ENCODE data around the gene QSOX2. TPM values are rescaled to one million over a fixed set of nuclear protein-coding genes. Genes with fewer than 3 reads are reported as not detected.

Gene QSOX2
- total RNA-seq, 6 experiments from 2014 or later, result 20.1 to 24.9 (median 21.9) TPM

DNA sequence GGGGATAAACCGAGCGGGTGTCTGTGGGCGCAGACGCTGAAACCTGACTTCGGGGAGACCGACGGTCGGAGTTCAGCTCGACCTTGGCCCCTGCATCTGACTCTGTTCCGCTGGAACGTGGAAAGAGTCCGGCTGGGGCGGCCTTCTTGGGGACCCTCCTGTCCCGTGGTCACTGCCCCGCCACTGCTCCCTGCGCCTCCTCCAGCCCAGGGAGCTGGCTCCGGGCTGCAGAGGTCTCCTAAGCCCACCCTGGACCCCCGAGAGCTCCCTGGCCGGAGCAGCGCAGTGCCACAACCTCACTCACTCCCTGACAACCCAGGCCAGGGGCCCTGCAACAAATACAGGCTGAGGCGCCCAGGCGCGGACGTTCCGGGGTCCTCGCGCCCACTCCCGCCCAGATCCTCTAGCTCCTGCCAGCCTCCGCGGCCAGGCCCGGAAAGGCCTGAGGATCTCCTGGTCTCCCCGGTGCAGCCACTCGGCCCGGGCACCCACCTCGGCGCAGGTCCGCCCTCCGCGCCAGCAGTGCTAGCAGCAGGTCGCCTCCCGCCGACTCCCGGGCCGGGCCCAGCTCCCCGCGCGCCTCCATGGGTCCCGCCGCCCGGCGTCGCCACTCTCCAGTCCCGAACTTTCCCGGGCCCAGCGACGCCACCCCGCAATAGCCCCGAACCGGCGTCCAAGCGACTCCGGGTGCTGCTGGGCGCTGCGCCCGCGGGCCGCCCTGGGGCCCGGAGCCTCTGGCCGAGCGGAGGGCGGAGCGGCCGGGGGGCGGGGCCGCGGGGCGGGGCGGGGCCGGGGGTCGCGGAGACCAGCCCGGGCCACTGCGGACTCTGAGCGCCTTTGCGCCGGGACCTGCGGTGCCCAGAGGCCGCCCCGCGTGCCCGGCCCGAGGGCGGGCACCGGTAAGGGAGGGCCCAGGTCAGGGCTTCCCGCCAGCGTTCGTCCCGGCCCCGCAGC, 42.9 kb downstream of the QSOX2 start:
- Mint-ChIP-seq H3K27ac (no peak overlapping the region), H3K36me3 (ENCODE audit: low read depth) (0 out of 2 replicates have a peak, but pooled peaks cover 5% of the 10 kb centered on the region), H3K4me3 (no peak overlapping the region), H3K27me3 (ENCODE audit: insufficient read depth) (peaks cover 29% of the 10 kb centered on the region), H3K4me1 (ENCODE audit: low read depth) (no peaks in the 10 kb centered on the region), H3K9me3 (no peaks in the 10 kb centered on the region)
- TF ChIP-seq, protein P1, sequence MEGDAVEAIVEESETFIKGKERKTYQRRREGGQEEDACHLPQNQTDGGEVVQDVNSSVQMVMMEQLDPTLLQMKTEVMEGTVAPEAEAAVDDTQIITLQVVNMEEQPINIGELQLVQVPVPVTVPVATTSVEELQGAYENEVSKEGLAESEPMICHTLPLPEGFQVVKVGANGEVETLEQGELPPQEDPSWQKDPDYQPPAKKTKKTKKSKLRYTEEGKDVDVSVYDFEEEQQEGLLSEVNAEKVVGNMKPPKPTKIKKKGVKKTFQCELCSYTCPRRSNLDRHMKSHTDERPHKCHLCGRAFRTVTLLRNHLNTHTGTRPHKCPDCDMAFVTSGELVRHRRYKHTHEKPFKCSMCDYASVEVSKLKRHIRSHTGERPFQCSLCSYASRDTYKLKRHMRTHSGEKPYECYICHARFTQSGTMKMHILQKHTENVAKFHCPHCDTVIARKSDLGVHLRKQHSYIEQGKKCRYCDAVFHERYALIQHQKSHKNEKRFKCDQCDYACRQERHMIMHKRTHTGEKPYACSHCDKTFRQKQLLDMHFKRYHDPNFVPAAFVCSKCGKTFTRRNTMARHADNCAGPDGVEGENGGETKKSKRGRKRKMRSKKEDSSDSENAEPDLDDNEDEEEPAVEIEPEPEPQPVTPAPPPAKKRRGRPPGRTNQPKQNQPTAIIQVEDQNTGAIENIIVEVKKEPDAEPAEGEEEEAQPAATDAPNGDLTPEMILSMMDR (IDR thresholded peaks at IDR 0.05), result no peak
- no peak for DNase-seq

DNA sequence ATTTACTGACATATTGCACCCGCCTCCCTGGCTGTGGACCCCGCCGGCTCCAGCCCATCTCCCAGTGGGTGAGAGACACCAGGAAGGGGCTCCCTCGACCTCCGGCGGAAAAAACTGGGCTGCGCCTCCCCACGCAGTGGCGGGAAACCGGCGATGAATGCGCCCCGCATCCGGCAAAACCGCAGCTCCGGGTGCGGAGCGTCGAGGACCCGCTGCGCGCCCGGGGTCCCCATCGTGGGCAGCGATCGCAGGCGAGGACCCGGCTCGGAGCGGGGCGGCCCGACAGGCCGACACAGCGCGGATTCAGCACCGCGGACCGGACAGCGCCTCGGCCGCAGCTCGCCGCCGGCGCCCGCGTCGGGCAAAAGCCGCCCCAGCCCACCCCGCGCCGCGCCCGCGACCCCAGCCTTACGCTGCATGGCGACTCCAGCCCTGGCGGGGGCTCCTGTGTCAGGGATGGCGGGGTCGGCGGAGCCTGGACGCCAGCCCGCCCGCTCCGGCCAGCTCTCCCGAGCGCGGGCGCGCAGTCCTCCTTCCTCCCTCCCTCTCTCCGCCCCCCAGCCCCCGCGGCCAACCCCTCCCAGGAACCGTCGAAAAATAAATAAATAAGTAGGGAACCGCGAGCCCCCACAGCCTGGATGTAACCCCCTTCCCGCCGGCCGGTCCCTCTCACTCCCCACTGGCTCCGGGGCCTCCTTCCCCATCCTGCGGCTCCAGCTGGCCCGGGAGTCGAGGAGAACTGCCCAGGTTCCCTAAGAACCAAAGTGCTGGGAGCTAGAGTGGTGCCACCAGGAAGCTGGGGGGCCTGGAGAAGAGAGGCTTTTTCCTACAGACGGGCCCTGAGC, 43.8 kb downstream of the QSOX2 start:
- Mint-ChIP-seq H3K4me1 (ENCODE audit: low read depth) (no peaks in the 10 kb centered on the region), H3K9me3 (no peaks in the 10 kb centered on the region), H3K36me3 (ENCODE audit: low read depth) (0 out of 2 replicates have a peak, but pooled peaks cover 5% of the 10 kb centered on the region), H3K4me3 (no peak overlapping the region), H3K27me3 (ENCODE audit: insufficient read depth) (peaks cover 34% of the 10 kb centered on the region), H3K27ac (no peak overlapping the region)
- TF ChIP-seq, protein P1 (IDR thresholded peaks at IDR 0.05), result no peak
- no peak for DNase-seq

DNA sequence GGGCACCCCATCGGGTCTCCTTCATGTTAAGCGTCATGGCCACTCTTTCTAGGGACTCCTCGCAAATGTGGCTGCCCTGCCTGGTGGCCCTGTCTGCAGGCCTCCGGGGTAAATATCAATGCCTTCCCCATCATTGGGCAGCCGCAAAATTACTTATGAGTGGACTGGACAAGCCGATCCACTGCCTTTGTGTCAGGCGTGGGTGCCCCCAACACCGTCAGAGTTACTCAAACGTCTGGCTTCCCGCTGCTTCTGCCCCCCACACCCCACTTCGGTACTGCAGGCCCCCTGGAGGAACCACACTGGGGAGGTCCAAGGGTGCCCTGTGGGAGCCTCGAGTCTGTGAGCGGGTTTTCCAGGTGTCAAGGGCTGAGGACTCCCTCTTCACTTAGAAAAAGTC, 44.4 kb downstream of the QSOX2 start:
- Mint-ChIP-seq H3K4me1 (ENCODE audit: low read depth) (no peaks in the 10 kb centered on the region), H3K27me3 (ENCODE audit: insufficient read depth) (peaks cover 37% of the 10 kb centered on the region), H3K36me3 (ENCODE audit: low read depth) (0 out of 2 replicates have a peak, but pooled peaks cover 3% of the 10 kb centered on the region), H3K9me3 (no peaks in the 10 kb centered on the region), H3K4me3 (no peak overlapping the region), H3K27ac (no peak overlapping the region)
- no peak for DNase-seq
- TF ChIP-seq, protein P1 (IDR thresholded peaks at IDR 0.05), result no peak

DNA sequence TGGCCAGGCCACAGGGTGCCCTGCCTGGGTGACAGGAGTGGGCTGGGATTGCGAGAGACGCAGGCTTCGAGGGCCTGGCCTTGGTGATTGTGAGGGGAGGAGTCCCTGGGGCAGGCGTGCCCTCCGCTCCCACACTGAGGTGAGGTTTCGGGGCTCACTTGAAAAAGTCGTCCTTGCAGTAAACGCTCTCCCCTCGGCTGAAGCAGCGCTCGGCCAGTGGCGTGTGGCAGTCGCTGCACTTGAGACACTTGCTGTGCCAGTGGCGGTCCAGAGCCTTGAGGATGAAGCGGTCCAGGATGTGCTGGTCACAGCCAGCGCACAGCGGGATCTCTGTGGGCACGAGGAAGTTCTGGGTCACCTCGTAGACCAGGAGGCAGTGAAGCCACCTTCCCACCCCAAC, 45.2 kb downstream of the QSOX2 start:
- Mint-ChIP-seq H3K27me3 (ENCODE audit: insufficient read depth) (peaks cover 42% of the 10 kb centered on the region), H3K36me3 (ENCODE audit: low read depth) (no peaks in the 10 kb centered on the region), H3K4me1 (ENCODE audit: low read depth) (no peaks in the 10 kb centered on the region), H3K9me3 (no peaks in the 10 kb centered on the region), H3K27ac (no peak overlapping the region), H3K4me3 (no peak overlapping the region)
- TF ChIP-seq, protein P1 (IDR thresholded peaks at IDR 0.05), result no peak
- no peak for DNase-seq

DNA sequence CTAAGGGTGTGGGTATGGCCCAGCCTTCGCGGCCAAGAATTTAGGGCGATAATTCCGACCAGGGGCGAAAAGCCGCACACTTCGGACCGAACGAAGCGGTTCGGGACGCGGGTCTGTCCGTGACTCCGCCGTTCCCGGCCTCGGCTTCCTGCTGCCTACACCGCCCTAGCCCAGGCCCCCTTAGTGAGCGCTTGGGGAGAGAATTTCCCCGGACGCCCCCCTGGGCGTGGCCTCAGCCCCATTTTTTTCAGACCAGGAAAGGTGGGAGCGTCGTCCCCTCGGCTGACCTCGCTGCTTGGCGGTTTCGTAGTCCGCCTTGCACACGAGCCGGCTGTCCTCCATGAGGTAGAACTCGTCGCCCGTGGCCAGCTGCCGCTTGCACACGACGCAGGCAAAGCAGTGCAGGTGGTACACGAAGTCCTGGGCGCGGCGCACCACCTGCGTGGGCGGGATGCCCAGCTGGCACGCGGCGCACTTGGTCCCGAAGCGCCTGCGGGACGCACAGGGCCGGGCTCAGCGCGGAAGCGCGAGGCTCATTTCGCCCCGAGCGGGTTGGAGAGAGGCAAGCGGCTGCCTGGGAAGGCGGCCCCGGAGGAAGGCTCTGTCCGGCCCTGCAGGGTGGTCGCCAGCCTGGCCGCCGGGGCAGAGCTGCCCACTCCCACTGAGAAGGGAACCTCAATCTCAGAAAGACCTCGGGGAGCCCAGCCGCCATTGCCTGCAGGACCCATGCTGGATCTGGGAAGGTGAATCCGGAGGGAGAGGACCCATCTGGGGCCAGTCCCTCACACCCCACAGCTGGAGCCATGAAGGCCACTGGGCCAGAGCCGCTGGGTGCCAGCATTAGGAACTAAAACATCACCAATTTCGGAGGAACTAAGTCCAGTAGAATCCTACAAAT, 46.0 kb downstream of the QSOX2 start:
- Mint-ChIP-seq H3K27ac (no peak overlapping the region), H3K36me3 (ENCODE audit: low read depth) (no peaks in the 10 kb centered on the region), H3K27me3 (ENCODE audit: insufficient read depth) (peaks cover 49% of the 10 kb centered on the region), H3K4me1 (ENCODE audit: low read depth) (no peaks in the 10 kb centered on the region), H3K4me3 (no peak overlapping the region), H3K9me3 (no peaks in the 10 kb centered on the region)
- TF ChIP-seq, protein P1 (IDR thresholded peaks at IDR 0.05), result no peak
- DNase-seq, result no peak

Measured in HFFc6 (cell line).